ENCODE results near the gene NXN.

The NXN gene

DNA sequence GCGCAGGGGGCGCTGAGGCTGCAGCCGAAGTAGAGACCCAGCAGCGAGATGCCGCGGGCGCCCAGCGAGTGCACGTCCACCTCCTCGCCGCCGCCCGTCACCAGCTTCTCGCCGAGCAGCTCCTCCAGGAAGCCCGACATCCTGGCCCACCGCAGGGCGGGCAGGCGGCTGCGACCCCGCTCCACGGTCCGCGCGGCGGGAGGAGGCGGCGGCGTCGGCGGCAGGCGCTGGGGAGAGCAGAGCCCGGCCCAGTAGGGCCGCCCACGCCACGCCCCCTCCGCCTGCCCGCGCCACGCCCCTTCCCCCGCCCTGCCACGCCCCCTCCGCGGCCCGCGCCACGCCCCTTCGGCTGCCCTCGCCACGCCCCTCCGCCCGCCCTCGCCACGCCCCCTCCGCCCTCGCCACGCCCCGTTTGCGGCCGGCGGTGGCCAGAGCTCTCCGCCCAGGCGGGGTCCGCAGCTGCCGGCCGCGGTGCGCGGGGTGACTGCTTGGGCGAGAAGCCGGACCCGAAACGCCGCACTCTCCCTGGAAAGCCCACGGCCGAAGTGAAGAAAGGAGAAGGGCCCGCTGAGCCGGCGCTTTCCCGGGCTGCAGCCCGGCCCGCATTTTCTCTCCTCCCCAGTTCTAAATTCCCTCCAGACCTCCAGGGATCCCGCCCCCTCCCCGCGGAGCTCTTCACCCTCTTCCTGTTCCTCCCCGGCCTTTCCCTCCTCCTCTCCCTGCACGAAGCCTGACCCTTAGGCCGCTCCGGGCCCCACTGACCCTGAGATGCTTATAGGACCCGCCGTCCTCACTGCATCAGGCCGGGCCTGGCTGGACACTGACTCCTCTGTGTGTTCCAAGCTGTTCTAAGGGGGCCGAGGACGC is at the start of gene NXN:
Gene NXN (minus strand): TSS at position 238 of the 867 bp plus-strand sequence.
- peak; percentile 8 to 87 for DNase-seq

DNA sequence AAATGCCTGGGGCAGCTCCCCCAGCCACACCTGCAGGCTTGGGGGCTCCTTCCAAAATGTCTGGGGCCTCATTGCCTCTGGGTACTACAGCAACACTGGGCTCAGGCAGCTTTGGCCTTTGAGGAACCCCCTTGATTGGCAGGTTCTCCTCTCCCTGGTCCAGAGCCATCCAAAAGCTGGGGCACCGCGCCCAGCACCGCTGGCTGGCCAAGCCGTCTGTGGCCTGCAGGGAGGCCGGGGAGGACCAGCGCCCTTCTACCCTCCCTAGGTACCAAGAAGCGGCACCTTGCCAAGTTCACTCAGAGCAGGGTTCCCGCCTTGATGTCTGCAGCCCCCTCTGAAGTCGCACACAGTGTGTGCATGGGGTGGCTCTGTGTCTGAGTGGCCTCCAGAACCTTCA is 47.5 kb upstream of the NXN start:
- DNase-seq = no peak

DNA sequence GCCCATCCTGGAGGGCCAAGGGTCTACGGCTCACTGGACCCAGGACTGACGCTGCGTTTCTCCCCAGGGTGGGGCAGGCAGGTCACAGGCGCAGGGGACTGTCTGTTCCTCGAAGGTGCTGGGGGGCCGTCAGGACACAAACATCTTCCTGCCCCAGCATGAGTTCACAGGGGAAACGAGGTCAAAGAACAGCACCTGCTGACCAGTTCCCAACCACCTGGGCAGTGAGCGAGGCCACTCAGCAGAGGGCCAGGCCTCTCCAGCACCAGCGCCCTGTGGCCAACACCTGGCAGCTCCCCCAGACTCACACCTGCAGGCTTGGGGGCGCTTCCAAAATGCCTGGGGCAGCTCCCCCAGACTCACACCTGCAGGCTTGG is 47.0 kb upstream of the NXN start:
- no peak for DNase-seq

DNA sequence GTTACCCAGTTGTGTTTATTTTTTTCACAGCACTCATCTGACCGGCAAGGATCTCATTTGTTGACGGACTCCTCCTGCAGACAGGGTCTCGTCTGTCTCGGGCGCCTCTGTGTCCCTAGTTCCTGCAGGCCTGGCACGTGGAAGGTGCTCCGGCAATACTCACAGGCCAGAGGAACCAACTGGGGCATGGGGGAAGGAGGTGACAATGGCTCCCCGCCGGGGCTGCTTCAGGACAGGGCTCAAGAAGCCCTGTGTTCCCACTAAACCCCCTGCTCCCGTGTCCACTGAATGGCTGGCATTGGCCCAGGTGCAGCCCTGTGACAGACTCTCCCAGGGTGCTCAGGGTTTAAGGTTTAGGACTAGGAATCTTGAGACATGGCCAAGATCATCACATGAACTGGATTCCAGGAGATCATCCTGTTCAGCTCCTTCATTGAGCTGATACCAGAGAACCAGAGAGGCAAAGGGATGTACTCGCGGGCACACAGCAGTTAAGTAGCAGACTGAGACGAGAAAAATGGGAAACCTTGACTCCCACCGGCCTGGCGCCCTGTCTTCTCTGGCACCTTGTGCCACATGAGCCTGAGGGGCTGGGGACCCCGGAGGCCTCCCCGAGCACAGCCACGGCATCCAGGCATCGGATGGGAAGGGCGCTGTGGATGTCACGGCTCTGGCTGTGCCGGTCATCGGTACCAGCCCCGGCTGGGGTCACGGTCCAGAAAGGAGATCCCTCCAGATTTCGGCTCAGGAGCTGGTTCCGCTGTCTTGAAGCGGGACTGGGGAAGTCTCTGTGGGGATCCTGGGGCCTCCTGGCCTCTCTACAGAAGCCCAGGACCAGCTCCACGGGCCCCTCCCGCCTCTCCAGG is 46.4 kb upstream of the NXN start:
- no peak for DNase-seq

DNA sequence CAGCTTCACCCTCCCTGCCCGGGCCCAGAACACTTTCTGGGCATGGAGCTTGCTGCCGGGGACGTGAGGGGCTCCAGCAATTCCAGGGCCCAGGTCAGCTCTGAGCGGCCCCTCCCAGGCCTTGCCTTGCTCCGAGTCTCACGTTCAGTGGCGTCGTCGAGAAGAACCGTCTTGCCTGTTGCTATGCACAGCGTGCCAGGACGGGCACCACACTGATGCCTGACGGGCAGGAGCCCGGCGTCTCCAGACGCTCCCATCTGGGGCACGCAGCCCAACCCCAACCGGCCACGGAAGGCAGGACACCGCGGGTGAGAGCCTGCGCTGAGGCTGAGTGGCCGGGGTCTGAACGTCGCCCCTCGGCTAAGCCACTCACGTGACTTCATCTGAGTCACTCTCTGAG is 44.5 kb upstream of the NXN start:
- DNase-seq = no peak

DNA sequence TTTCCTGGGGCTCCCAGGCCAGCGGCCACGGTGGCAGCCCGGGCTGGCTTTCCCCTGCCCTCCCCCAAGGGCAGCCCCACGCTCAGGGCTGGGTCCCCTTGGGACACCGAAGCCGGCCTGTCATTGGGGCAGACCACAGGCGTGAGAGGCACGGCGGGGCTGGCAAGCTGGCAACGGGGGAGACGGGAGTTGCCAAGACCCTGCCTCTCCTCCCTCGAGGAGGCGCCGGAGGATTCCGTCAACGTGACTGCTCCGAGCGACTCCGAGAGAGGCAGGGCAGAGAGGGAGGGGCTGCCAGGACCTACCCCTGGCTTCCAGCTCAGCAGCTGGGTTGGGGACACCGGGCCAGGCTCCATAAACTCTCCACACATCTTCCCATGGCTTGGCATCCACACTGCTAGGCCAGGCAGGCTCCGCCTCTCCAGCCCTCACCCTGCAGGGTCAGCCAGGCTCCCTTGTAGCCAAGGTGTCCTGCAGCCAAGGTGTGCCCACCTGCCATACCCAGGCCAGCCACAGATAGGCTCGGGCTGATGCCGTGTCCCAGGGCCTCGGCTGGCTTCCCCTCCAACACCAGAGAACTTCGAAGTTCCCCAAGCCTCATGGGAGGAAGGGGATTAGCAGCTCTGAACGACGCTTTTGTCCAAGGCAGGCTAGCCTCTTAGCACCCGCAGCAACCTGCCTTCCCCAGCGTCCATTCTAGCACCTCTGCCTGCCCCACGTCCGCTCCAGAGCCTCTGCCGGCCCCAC is 42.9 kb upstream of the NXN start:
- no peak for DNase-seq

DNA sequence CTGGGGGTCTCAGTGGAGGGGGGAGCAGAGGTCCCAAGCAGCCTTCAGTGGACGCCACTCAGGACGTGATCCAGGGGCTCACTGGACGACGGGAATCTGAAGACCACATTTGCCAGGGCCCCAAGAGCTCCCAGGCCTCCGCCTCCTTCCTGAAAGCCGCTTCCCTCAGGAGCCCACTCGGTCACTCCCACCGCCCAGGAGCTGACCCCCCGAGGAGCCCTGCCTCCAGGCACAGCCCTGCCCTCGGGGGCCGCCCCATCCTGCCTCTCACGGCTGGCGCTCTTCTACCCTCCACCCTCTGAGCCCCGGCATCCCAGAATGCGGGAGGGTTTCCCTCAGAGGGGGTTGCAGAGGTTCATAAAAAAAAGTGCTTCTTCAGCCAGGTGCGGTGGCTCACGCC is 41.6 kb upstream of the NXN start:
- no peak for DNase-seq

DNA sequence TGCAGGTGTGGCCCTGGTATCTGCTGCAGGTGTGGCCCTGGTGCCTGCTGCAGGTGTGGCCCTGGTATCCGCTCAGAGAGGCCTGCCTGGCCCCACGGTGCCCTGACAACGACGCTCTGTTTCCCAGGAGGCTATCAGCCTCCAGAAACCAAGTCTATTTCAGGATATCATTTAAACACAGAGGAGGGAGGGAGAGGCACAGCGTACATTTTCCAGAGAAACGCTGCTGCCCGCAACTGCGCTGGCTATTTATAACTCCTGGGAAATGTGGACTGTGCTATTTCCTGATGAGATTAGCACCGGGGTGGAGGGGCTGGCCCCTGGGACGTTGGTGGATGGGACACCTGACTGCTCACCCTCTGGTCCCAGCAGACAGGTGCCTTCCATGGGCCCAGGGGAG is 39.9 kb upstream of the NXN start:
- no peak for DNase-seq

DNA sequence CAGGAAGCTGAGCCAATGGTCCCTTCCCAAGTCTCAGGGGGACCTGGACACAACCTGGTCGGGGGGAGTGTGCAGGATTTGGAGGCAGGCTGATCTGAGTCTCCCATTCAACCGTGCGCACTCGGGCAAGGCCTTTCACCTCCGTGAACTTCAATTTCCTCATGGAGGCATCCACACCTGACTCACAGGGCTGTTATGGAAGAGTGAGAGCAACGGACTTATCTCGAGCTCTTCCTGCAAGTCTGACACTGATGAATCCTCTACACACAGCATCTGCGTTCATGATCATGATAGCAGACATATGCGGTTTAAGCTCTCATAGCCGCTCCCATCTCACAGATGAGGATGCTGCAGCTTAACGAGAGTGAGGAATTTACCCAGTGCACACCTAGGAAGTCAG is 39.0 kb upstream of the NXN start:
- DNase-seq = no peak

DNA sequence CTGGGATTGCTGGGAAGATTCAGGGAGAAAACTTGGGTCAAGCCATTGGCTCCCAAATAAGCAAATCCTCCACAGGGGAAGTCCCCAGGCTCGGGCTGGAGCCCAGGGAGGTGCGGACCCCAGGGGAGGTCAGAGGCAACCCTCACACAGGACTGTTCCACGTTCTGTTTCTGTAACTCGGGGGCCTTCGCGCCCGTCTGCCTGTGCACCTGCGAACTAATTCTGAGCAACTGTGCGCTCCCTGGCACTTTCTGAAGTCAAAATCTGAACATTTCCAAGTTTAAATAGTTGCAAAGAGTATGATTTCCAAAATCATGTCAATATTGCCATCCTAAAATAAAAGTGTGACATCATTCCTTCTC is 34.1 kb upstream of the NXN start:
- no peak for DNase-seq

DNA sequence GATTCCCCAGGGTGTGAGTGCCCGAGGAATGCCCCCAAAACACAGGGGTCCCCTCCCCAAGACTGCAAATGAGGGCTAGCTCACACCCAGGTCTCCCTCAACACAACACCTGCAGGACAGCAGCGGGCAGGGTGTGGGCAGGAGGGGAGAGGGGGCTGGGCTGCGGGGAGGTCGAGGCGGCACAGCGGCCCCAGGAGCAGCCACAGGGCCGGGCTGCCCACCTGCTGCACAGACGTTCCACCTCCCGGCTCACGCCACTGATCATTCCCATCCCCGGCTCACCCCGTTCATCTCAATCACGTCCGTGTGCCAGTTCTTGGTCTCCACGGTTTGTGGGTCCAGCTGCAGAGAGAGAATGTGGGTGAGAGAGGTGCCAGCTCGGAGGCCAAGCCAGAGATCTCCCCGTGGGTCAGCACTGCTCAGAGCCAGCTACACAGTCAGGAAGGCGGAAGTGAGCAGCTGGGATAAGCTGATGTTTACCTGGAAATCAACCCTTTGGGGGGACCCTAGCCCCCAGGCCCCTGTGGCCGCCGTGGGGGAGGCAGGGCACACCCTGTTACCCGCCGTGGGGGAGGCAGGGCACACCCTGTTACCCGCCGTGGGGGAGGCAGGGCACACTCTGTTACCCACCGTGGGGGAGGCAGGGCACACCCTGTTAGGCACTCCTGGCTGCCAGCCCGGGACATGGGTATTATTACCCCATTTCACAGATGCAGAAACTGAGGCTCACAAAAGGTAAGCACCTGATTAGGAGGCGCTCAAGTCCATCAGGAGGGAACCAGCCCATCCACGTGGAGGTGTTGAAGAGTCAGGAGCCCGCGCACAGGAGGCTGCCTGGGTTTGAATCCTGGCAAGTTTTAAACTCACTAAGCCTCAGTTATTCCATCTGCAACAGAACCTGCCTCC is 33.5 kb upstream of the NXN start:
- DNase-seq = no peak

DNA sequence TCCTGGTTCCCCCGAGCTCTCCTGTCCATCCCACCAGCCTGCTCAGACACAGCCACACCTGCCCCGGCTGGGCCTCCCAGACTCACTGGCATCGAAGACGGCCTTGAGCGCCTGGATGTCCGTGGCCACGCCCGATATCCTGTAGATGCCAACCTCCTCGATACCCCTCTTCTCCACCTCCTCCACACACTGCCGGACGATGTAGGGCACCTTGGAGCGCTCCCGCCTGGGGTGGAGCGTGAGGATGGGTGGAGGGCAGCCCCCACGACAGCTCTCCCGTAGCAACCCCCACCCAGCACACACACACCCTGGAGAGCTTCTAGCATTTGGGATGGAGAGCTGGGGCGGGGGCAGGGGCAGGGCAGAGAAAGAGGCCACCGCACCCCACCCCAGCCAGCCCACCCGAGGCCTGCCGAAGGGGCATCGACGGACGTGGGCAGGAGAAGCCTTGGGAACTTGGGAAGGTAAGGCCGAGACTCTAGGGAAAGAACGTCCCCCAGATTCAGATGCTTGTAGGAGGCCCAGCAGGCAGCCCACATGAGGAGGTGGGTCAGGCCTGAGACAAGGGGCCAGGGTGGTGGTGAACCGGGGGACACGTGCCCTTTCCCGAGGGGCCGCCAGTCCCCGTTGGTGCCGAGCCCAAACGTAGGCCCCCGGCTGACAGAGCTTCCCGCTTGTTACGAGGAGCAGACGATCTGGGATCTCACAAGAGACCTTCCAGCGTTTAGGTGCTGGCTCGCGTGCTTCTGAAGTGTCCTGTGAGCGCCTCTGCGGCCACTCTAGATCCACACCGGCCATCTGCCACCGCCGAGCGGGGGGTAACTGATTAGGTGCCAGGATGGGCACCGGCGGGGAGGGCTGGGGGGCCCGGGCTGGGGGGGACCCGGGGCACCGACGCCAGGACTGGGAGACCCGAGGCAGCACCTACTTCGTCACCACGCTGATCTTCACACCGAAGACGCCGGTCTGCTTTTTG is 32.5 kb upstream of the NXN start:
- no peak for DNase-seq

DNA sequence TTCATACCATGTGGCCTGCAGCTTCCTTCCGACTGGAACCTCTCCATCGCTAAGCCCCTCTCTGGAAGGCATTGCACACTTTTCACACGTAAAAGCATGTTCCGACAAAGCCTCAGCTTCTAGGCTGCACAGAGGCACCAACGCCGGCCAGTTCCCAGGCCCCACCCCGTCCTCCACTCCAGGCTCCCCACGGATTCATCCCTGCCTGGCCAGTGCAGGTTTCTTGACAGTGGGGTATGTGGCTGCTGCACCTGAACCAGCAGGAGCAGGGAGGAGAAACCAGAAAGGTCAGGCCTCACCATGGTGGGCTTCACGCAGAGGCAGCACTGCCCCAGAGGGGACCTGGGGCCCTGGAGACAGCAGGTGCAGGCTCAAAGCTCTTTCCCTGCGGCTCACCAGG is 31.6 kb upstream of the NXN start:
- DNase-seq = no peak

DNA sequence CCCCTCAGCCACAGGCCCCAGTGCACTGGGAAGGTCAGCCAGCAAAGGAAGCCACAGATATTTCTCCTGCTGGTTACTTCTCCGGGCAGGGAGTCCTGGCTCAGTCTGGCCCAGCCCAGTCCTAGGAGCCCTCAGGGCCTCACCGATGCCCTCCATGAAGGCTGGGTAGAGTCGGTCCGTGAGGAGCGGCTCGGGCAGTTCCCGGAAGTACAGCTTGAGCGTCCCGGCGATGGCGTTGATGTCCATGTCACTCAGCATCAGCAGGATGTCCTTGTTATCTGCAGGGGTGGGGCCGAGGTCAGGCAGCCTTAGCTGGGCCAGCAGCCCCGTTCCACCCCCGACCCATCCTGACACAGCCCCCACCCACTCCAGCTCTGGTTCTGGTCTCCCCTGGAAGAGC is 31.0 kb upstream of the NXN start:
- DNase-seq = no peak

DNA sequence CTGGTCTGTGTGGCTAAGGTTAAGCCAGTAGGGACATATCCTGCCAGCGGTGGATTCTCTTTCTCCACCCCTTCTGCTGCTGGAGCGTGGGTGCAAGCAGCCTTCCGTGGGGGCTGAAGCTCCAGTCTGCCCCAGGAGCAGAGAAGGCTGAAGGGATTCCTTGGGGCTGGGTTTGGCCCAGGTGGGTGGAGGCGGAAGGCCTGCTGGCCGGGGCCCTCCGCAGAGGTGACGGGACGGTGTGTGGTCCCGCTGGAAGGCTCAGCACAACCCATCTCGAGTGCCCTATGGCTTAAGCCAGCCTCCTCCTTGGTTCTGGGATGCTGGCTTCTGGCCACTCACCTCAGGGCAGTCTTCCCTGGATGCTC is 30.5 kb upstream of the NXN start:
- no peak for DNase-seq

DNA sequence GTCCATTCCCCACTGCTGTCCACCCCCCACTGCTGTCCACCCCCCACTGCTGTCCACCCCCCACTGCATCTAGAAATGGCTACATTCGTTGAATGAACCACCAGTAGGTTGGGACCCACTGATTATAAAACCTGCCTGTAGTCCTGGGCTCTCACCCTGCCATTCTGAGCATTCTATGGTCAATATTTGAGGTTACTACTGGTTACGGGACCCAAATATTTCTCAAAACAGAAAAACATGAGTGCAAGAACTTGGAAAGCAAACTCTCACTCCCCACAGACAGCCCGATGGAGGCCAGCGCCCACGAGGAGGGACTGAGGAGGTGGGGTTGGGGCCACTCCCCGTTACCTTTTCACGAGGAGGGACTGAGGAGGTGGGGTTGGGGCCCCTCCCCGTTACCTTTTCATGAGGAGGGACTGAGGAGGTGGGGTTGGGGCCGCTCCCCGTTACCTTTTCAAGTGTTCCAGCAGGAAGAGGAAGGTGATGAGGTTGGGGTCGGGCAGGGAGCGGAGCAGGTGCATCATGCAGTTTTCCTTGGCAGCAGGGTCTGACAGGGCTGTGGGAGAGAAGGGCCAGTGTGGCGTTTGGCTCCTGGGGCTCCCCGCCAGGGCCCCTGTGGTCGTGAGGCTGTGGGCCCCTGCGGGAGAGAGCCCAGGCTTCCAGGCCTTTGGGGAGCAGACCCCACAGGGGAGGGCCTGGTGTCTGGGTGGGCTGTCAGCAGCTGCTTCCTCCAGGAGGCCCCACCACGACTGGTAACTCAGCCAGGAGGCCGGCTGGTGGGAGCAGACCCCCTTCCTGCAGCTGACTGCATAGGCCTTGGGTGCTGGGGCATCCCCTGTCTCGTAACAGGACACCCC is 29.9 kb upstream of the NXN start:
- DNase-seq = no peak

DNA sequence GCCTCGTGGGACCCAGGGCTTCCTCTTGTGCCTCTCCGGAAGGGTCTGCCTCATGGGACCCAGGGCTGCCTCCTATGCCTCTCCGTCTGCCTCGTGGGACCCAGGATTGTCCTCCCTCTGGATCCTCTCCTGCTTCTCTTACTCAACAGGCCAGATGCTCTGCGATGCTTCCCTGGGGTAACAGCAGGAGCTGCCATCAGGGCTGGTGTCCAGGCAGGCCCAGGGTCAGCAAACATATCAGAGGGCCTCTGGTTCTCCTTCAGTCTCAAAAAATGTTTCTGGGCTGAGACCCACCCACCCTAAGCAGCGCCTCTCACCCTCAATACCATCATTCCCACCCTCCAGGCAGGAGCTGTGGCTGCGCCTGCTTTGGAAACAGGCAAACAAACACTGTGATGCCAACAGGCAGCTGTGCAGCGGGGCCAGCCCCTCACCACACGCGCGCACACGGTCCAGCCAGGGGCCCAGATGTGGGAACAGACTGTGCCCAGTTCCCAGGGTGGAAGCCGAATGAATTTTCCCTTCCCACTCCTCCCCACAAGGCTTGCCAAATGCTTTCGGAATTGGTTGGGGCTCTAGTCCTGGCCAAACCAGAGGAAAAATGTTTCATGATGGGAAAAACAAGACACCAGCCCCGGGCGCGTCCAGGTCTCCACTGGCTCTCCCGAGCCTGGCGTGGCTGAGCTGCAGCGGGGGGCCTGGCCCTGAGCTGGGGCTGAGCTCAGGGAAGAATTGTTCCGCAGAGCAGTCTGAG is 28.6 kb upstream of the NXN start:
- no peak for DNase-seq

DNA sequence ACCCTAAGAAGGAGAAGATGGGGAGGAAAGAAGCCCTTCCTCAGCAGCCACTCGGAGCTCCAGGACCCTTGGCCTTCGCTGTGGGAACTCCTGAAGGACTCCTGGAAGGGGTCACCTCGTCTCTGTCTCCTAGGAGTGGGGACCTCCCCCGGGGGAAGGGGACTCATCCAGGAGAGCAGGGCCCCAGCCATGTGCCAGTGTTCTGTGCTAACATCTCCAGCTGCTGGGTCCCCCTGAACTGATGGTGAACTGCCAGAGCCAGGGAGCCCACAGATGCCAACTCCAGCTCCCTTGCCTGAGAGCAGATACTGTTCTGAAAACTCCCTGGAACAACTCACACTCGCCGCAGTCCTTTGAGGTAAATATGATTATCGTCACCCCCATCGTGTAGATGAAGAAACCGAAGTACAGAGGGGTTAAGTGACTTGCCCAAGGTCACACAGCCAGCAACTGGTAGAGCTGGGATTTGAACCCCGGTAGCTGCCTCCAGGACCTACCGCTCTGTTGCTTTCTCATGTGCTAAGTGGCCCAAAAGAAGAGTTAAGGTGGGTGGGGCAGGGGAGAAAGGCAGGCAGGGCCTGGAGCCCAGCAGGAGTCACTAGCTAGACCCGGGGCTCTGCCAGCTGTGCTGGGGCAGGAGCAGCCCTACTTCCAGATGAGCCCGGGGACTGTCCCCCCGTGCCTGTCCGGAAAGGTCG is 27.9 kb upstream of the NXN start:
- no peak for DNase-seq

DNA sequence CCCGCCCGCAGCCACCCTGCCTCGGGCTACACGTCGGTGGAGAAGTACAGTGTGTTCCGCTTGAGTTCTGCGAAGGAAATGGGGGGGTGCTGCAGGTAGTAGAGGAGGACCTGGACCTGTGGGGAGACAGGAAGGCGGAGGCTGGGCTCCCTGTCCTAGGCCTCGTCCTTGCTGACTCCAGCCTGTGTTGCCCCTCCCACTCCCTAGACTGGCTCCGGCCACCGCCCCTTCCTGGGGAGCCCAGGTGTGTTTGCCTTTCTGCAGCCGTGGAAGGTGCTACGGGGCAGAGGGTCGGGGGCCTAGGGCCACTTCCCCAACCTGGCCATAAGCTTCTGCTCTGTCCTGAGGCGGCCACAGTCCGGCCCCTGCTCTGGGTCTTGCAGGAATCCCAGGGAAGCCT is 26.5 kb upstream of the NXN start:
- DNase-seq = peak in 1 of 2 experiments; percentile 8

Measured in NCI-H526 (cell line).